GM12878 (cell line): Measurements from ENCODE around the gene ATP1B2. TPM values are rescaled to one million over a fixed set of nuclear protein-coding genes. Genes with fewer than 3 reads are reported as not detected.

ENCODE experiments used
- ATAC-seq: fragments of 200-7000 bp; cut with Tn5 transposase; 3 replicates; pipeline ENCODE4 v1.9.1; 2020; ENCODE audit warnings: mild to moderate bottlenecking, moderate library complexity
- BruUV-seq: library from RNA; stranded (reverse); fragments of 400-500 nt; replicated peaks from 2 replicates; lab custom pipeline; 2021; lab: Mats Ljungman, UMichigan
- CTCF ChIA-PET: fragments of 300-600 bp; sonication (Branson Sonifier 250); formaldehyde crosslinking; extraction: SDS; loops from one replicate; lab custom pipeline; 2021; ENCODE audit warnings: inconsistent platforms; lab: Yijun Ruan, JAX
- POLR2A ChIA-PET: fragments of 350-600 bp; formaldehyde crosslinking; extraction: SDS; loops from one replicate; lab custom pipeline; 2021; ENCODE audit warnings: inconsistent platforms; lab: Charles Lee
- RAD21 ChIA-PET: fragments of 300-600 bp; sonication (Branson Sonifier 250); formaldehyde crosslinking; loops from one replicate; lab custom pipeline; 2023; ENCODE audit warnings: antibody characterized with exemption; ENCODE audit not compliant: unreplicated experiment; lab: Charles Lee
- SMC1A ChIA-PET: fragments of 300-600 bp; sonication (Branson Sonifier 250); formaldehyde crosslinking; loops from one replicate; lab custom pipeline; 2023; ENCODE audit not compliant: unreplicated experiment, uncharacterized antibody; lab: Charles Lee
- DNase-seq: peaks from one replicate; pipeline ENCODE4 v3.0.0-alpha.2; 2011; ENCODE audit warnings: low read depth, low spot score
- FAIRE-seq: peaks from 3 replicates; lab custom pipeline; 2011; peaks lifted over from hg19 to GRCh38; lab: Jason Lieb, UNC
- H2AFZ ChIP-seq: 2 replicates; pipeline ENCODE4 v1.6.0; 2011; ENCODE audit warnings: low read depth, low read length, control low read depth; ENCODE audit not compliant: control insufficient read depth
- H3K27ac ChIP-seq: 2 replicates; pipeline ENCODE4 v1.5.1; 2011; ENCODE audit warnings: control low read depth; ENCODE audit not compliant: control insufficient read depth, insufficient read depth
- H3K27me3 ChIP-seq, 2 experiments: replicated peaks in 1 of 2; 2 replicates each; pipeline versions ENCODE4 v1.6.0 to v1.6.1; 2011; ENCODE audit warnings: low read length in 1 of 2; ENCODE audit not compliant: control insufficient read depth in 2 of 2, insufficient read depth in 2 of 2
- H3K36me3 ChIP-seq, 2 experiments: 2 replicates each; pipeline ENCODE4 v1.5.1; 2011; ENCODE audit warnings: low read length in 1 of 2; ENCODE audit not compliant: control insufficient read depth in 2 of 2, insufficient read depth in 2 of 2
- H3K4me1 ChIP-seq: 2 replicates; pipeline ENCODE4 v1.6.1; 2011; ENCODE audit warnings: mild to moderate bottlenecking, low read length, moderate library complexity, mixed read lengths; ENCODE audit not compliant: control insufficient read depth, insufficient read depth
- H3K4me2 ChIP-seq: 2 replicates; pipeline ENCODE4 v1.6.0; 2011; ENCODE audit warnings: control low read depth; ENCODE audit not compliant: control insufficient read depth, insufficient read depth
- H3K4me3 ChIP-seq: fragments of 200-600 bp; sonication (generic); 2 replicates; pipeline ENCODE4 v1.5.1; 2016
- H3K79me2 ChIP-seq: 2 replicates; pipeline ENCODE4 v1.6.0; 2011; ENCODE audit warnings: low read length; ENCODE audit not compliant: control insufficient read depth, insufficient read depth
- H3K9ac ChIP-seq: 2 replicates; pipeline ENCODE4 v1.8.0; 2011; ENCODE audit warnings: low read length, control low read depth, mixed read lengths; ENCODE audit not compliant: control insufficient read depth, insufficient read depth
- H3K9me3 ChIP-seq: replicated peaks from 3 replicates; pipeline ENCODE4 v1.5.1; 2011; ENCODE audit warnings: mild to moderate bottlenecking, low read length; ENCODE audit not compliant: control insufficient read depth, insufficient read depth
- H4K20me1 ChIP-seq: 2 replicates; pipeline ENCODE4 v1.6.0; 2011; ENCODE audit not compliant: control insufficient read depth, insufficient read depth
- CTCF ChIP-seq, 3 experiments: IDR thresholded peaks in 2 of 3; conservative IDR thresholded peaks in 1 of 3; 2 replicates each; pipeline ENCODE4 v1.5.1; 2011; ENCODE audit warnings: low read depth in 3 of 3, low read length in 3 of 3, mild to moderate bottlenecking in 3 of 3, control low read depth in 2 of 3, moderate library complexity in 2 of 3, inconsistent platforms in 1 of 3, mixed read lengths in 1 of 3; ENCODE audit not compliant: control insufficient read depth in 2 of 3, insufficient read depth in 1 of 3; ENCODE audit errors: extremely low read depth in 1 of 3
- HDGF ChIP-seq: fragments of 450-650 bp; IDR thresholded peaks from 2 replicates; pipeline ENCODE4 v1.6.1; 2016; ENCODE audit warnings: antibody characterized with exemption
- STAT1 ChIP-seq: fragments of 450-650 bp; conservative IDR thresholded peaks from 2 replicates; pipeline ENCODE4 v1.6.1; 2014; ENCODE audit warnings: antibody characterized with exemption, mild to moderate bottlenecking
- WGBS: methylation state at CpG from one replicate; pipeline ENCODE4 v1.1.6; 2016; ENCODE audit warnings: low lambda C conversion rate; ENCODE audit not compliant: insufficient replicate concordance, insufficient coverage; ENCODE audit errors: missing lambda C conversion rate; 5-methylcytosine and 5-hydroxymethylcytosine counted together
- in situ Hi-C: fragments of 300-500 bp; cut with MboI; formaldehyde crosslinking; loops from 9 replicates; pipeline ENCODE4 v1.14.3; 2018; ENCODE audit warnings: mixed read lengths
- intact Hi-C: fragments of 100-400 bp; cut with micrococcal nuclease; formaldehyde crosslinking; loops from one replicate; pipeline ENCODE4 v1.14.2; 2022; ENCODE audit not compliant: unreplicated experiment
- polyA plus RNA-seq, 11 experiments: library from polyadenylated mRNA; depleted of rRNA in 4 of 11; unstranded in 6 of 11; stranded (reverse) in 5 of 11; fragments of >200 nt; fragmentation: Nextera tagmentation in 4 of 11; fragmentation: Illumina TruSeq in 1 of 11; extraction: Ambion mirVana in 4 of 11; extraction: Trizol in 1 of 11; gene quantifications; 1 replicate in 1 of 11; 2 replicates in 10 of 11; pipeline versions ENCODE4 v1.2.1 to v1.2.3, GENCODE V29; 2011 to 2016; ENCODE audit warnings: inconsistent platforms in 2 of 11, missing spikeins in 2 of 11, low read depth in 1 of 11
- total RNA-seq, 4 experiments: library from RNA; depleted of rRNA in 3 of 4; stranded (reverse); fragments of >200 nt in 3 of 4; fragmentation: Illumina TruSeq in 1 of 4; extraction: Trizol in 1 of 4; gene quantifications; 2 replicates each; pipeline versions ENCODE4 v1.2.1 to v1.2.3, GENCODE V29; 2013 to 2021

The ATP1B2 gene
- total and polyA plus RNA-seq, 10 of the 15 experiments (the other 5 are each of a cell fraction or from before 2014, with no cell fraction given): 0.03 to 0.29 (median 0.15) TPM; not detected in 3

- no TSS peak for BruUV-seq
- no peaks in the 10 kb centered on the region for H3K79me2 ChIP-seq
- ChIA-PET POLR2A (interaction anchor here (3.9 kb wide), 1 partner anchor 54 kb away, joined by 22 read pairs; the partner anchor contains the start of genes TP53 and WRAP53), SMC1A (interaction anchor here (1.6 to 1.7 kb wide), 2 partner anchors 52 to 55 kb away, joined by 8 to 20 read pairs; partner anchors contain the start of genes TP53 and WRAP53), RAD21 (interaction anchor here (2.0 kb wide), 1 partner anchor 54 kb away, joined by 30 read pairs; the partner anchor contains the start of genes TP53 and WRAP53), CTCF (interaction anchor here (0.6 to 8.2 kb wide), 16 partner anchors 9 to 427 kb away, joined by 3 to 128 read pairs (median 4); partner anchors contain the start of genes FXR2, TP53 and WRAP53)
- no peak for DNase-seq
- FAIRE-seq: no peak
- no peak overlapping the region for H3K4me2 ChIP-seq
- H4K20me1 ChIP-seq: no peaks in the 10 kb centered on the region
- H3K27me3 ChIP-seq: no peaks in the 10 kb centered on the region
- WGBS: 30% methylated on average over 2 of the region's 2 CpGs
- no peaks in the 10 kb centered on the region for H3K36me3 ChIP-seq
- H3K4me1 ChIP-seq: no peaks in the 10 kb centered on the region
- no peak overlapping the region for H3K27ac ChIP-seq
- TF ChIP-seq CTCF (IDR thresholded peaks at IDR 0.05 in 2 of 3, conservative IDR thresholded peaks at IDR 0.05 in 1 of 3; ENCODE audit: control insufficient read depth in 2 of 3, extremely low read depth in 1 of 3, insufficient read depth in 1 of 3, low read depth in 3 of 3, low read length in 3 of 3): 0 out of 6 replicates have a peak, but pooled peaks of 1 of the 3 experiments have one; percentile 2
- no peak for TF ChIP-seq STAT1
- no peak for TF ChIP-seq HDGF
- H3K9me3 ChIP-seq: no peaks in the 10 kb centered on the region
- ATAC-seq: peak; percentile 51
- intact Hi-C loops: loop anchor here (5.0 kb wide), 1 partner anchor 44 kb away; no protein-coding TSS in a partner anchor
- peak overlapping the region; percentile 69 for H2AFZ ChIP-seq
- H3K4me3 ChIP-seq: no peak overlapping the region
- in situ Hi-C loops: no loop called here
- H3K9ac ChIP-seq: no peak overlapping the region
These were observed 17.6 kb upstream of the ATP1B2 start for GRCh38 chr17:7633093-7633492.
